Activated CD4-positive, alpha-beta T cell treated with anti-CD3 and anti-CD28 coated beads for 36 hours (primary cell): ENCODE data around the gene MMP11. TPM values are rescaled to one million over a fixed set of nuclear protein-coding genes. Genes with fewer than 3 reads are reported as not detected.
"Not testable (repeated sequence)": the region's sequence is repeated elsewhere in the genome, so short reads cannot be mapped to it uniquely, and the experiment has no call there.

ENCODE experiments used
- ATAC-seq: fragments of 200-7000 bp; cut with Tn5 transposase; one replicate; pipeline ENCODE4 v1.10.0; 2021; ENCODE audit warnings: mild to moderate bottlenecking, moderate library complexity
- CTCF ChIA-PET: fragments of 350-600 bp; sonication (Branson Sonifier 250); formaldehyde crosslinking; loops from one replicate; lab custom pipeline; 2021; ENCODE audit warnings: antibody characterized with exemption; lab: Charles Lee
- POLR2A ChIA-PET: fragments of 350-600 bp; sonication (Branson Sonifier 250); formaldehyde crosslinking; loops from one replicate; lab custom pipeline; 2021; ENCODE audit warnings: antibody characterized with exemption, inconsistent platforms; lab: Charles Lee
- DNase-seq: peaks from one replicate; pipeline ENCODE4 v3.0.0-alpha.2; 2020
- H3K27ac Mint-ChIP-seq: one replicate; pipeline ENCODE4 v1.8.0; 2021; ENCODE audit warnings: mixed read lengths
- H3K27me3 Mint-ChIP-seq: one replicate; pipeline ENCODE4 v1.8.0; 2021; ENCODE audit warnings: mixed read lengths
- H3K36me3 Mint-ChIP-seq: one replicate; pipeline ENCODE4 v1.8.0; 2021; ENCODE audit warnings: low read depth, mixed read lengths
- H3K4me1 Mint-ChIP-seq: one replicate; pipeline ENCODE4 v1.8.0; 2021; ENCODE audit warnings: mixed read lengths
- H3K4me3 Mint-ChIP-seq: one replicate; pipeline ENCODE4 v1.8.0; 2021; ENCODE audit warnings: mild to moderate bottlenecking, moderate library complexity, mixed read lengths
- H3K9me3 Mint-ChIP-seq: one replicate; pipeline ENCODE4 v1.8.0; 2021; ENCODE audit warnings: low read depth, mixed read lengths
- intact Hi-C, 2 experiments: fragments of 100-400 bp; cut with DNase I in 1 of 2; cut with micrococcal nuclease in 1 of 2; formaldehyde crosslinking; loops; one replicate each; pipeline versions ENCODE4 v1.14.2 to v1.15.1; 2022 to 2024; cut with DNase I, micrococcal nuclease
- total RNA-seq, 2 experiments: library from RNA; stranded (reverse); gene quantifications; one replicate each; pipeline ENCODE4 v1.2.3, GENCODE V29; 2021

MMP11 gene, protein sequence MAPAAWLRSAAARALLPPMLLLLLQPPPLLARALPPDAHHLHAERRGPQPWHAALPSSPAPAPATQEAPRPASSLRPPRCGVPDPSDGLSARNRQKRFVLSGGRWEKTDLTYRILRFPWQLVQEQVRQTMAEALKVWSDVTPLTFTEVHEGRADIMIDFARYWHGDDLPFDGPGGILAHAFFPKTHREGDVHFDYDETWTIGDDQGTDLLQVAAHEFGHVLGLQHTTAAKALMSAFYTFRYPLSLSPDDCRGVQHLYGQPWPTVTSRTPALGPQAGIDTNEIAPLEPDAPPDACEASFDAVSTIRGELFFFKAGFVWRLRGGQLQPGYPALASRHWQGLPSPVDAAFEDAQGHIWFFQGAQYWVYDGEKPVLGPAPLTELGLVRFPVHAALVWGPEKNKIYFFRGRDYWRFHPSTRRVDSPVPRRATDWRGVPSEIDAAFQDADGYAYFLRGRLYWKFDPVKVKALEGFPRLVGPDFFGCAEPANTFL
- total RNA-seq: 1 to 10 TPM in 1 of 2 experiments, under 1 TPM in 1; 0.32 to 1.1 TPM

DNA sequence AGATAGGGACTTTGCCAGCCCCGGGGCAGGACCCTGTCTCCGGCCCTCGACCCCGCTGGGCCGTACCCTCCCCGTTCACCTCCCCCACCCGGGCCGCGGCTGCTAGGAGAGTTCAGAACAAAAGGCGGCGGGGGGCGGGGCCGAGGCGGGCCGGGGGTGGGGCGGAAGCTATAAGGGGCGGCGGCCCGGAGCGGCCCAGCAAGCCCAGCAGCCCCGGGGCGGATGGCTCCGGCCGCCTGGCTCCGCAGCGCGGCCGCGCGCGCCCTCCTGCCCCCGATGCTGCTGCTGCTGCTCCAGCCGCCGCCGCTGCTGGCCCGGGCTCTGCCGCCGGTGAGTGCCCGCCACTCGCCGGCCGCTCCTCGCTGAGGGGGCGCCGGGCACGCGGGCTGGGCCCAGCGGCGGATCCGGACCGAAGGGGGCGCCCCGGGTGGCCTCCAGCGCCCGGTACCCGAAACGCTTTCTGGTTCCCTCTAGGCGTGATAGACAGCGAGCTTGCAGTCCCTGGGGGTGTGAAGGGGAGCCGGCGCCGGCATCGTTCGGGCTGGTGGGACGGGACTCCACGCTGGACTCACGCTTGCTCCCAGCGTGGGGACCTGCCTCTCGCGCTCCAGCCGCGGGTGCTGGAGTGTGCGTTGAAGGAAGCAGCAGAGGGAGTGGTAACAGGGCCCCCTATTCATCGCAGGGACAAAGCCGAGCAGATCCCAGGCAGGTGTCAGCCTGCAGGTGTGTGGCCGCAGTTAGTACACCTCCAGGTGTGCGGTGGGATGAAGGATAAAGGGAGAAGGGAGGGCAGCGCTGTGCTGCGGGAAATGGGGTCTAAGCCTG, at the start of gene MMP11:
TSS of gene MMP11 (plus strand) at position 201 of the 825 bp plus-strand sequence. CDS start at position 223, 22 bp downstream.
- Mint-ChIP-seq H3K27ac (no peak within 1 kb of the TSS), H3K36me3 (no peaks in the 10 kb centered on the region), H3K4me3 (peak within 1 kb of the TSS; percentile 53), H3K27me3 (peaks cover 3% of the 10 kb centered on the region), H3K9me3 (no peaks in the 10 kb centered on the region), H3K4me1 (peaks cover 10% of the 10 kb centered on the region)
- ChIA-PET POLR2A (interaction anchor here (0.6 kb wide), 1 partner anchor 14 kb away, joined by 3 read pairs; the partner anchor contains the start of gene SMARCB1), CTCF (interaction anchor here (1.1 kb wide), 1 partner anchor 75 kb away, joined by 3 read pairs; no protein-coding TSS in a partner anchor)
- intact Hi-C loops: loop anchor here in 1 of 2 experiments (1.0 kb wide), 1 partner anchor 14 kb away; no protein-coding TSS in a partner anchor
- peak; percentile 54 for ATAC-seq
- peak; percentile 74 for DNase-seq

DNA sequence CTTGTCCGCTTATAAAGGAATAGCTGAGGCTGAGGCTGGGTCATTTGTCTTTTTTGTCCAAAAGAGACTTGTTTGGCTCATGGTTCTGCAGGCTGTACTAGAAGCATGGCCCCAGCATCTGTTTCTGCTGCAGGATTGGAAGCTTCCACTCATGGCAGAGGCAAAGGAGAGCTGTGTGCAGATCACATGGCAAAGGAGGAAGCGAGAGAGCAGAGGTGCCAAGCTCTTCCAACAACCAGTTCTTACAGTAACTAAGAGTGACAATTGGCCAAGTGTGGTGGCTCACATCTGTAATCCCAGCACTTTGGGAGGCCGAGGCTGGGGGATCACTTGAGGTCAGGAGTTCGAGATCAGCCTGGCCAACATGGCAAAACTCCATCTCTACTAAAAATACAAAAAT, 44.5 kb upstream of the MMP11 start:
- CTCF ChIA-PET: interaction anchor here (1.1 kb wide), 1 partner anchor 122 kb away, joined by 3 read pairs; no protein-coding TSS in a partner anchor
- DNase-seq, H3K4me1 Mint-ChIP-seq, H3K27ac Mint-ChIP-seq, H3K4me3 Mint-ChIP-seq, H3K27me3 Mint-ChIP-seq, H3K9me3 Mint-ChIP-seq, POLR2A ChIA-PET, H3K36me3 Mint-ChIP-seq, intact Hi-C loops, ATAC-seq: not testable (repeated sequence)

DNA sequence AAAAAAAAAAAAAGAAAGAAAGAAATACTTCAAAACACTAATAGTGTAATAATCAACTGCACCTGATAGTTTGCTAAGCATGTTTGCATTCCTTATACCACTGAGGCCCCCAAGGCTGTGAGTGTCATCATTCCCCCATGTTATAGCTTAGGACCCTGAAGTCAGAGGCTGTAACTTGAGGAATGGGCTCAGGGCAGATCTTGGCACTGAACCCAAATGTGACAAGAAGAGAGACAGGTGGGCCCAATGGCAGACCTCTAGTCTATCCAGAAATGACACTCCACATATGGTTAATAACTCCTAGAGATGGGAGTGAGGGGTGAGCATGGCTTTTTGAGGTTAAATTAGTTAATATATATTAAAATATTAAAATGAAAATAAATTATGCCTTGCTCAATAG, 35.0 kb upstream of the MMP11 start:
- H3K4me1 Mint-ChIP-seq: no peaks in the 10 kb centered on the region
- peaks cover 3% of the 10 kb centered on the region for H3K36me3 Mint-ChIP-seq
- intact Hi-C loops: no loop called here
- ChIA-PET CTCF (interaction anchor here (0.7 to 1.4 kb wide), 2 partner anchors 11 to 113 kb away, joined by 3 read pairs; no protein-coding TSS in a partner anchor), POLR2A (no interaction called here)
- no peak overlapping the region for H3K27ac Mint-ChIP-seq
- DNase-seq: no peak
- H3K9me3 Mint-ChIP-seq: no peaks in the 10 kb centered on the region
- no peaks in the 10 kb centered on the region for H3K27me3 Mint-ChIP-seq
- ATAC-seq: no peak
- no peak overlapping the region for H3K4me3 Mint-ChIP-seq

DNA sequence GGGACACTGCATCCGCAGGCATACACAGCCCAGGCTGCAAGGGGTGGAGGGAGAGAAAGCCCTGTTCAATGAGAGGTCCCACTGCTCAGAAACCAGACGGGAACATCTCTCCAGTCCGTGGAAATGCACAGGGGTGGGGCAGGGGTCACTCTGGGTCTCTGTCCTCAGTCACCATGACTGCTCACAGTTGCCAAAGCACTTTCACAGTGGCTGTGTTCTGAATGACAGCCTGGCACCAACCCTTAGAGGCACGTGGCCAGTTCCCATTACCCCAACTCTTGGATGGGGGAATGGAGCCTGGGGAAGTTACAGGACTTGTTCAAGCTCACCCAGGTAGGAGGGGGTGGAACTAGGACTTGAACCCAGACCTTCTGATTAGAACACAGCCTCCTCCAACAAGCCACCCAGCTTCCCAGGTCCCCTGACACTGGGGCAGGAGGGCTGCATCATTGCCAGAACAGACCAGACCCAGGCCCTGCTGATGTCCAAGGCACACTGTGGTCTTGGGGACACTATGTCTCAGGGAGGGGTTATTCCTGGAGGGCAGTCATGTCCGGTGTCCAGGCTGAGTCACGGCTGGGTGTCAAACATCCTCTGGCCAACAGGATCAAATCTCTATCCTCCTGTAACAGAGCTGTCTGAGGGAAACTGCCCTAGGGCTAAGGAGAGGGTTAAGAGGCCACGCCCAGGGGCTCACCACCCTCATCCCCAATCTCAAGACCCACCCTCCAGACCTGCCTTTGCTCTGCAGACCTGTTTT, 30.0 kb upstream of the MMP11 start:
- CTCF ChIA-PET: interaction anchor here (0.6 kb wide), 1 partner anchor 32 kb away, joined by 3 read pairs; no protein-coding TSS in a partner anchor
- Mint-ChIP-seq H3K27me3 (no peaks in the 10 kb centered on the region), H3K4me3 (no peak overlapping the region), H3K4me1 (no peaks in the 10 kb centered on the region), H3K27ac (no peak overlapping the region), H3K36me3 (peaks cover 28% of the 10 kb centered on the region), H3K9me3 (no peaks in the 10 kb centered on the region)
- DNase-seq (no peak), ATAC-seq (no peak)
- intact Hi-C loops: no loop called here
- POLR2A ChIA-PET: interaction anchor here (0.6 kb wide), 1 partner anchor 24 kb away, joined by 3 read pairs; no protein-coding TSS in a partner anchor

DNA sequence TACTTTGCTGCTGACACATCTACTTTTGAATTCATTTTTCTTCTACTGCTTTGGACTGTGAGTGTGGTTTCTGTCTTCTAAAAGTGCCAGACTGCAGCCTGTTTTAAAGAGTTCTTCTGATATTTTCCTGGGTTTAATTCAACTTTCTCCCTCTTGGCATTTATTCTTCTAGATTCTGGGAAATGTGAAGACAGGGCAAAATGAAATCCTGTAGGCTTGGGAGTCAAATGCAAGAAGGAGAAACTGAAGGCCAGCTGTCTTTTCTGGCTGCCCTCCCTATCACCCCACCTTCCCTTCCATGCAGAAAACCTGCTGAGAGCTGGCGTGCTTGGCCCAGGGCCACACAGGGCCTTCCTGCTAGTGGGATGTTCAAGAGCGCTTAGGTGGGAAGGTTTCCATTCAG, 29.3 kb upstream of the MMP11 start:
- ATAC-seq: no peak
- no peak for DNase-seq
- intact Hi-C loops: no loop called here
- Mint-ChIP-seq H3K27me3 (no peaks in the 10 kb centered on the region), H3K4me3 (no peak overlapping the region), H3K27ac (no peak overlapping the region), H3K4me1 (no peaks in the 10 kb centered on the region), H3K36me3 (peaks cover 28% of the 10 kb centered on the region), H3K9me3 (no peaks in the 10 kb centered on the region)
- POLR2A ChIA-PET: no interaction called here
- CTCF ChIA-PET: interaction anchor here (0.6 kb wide), 1 partner anchor 32 kb away, joined by 3 read pairs; no protein-coding TSS in a partner anchor

DNA sequence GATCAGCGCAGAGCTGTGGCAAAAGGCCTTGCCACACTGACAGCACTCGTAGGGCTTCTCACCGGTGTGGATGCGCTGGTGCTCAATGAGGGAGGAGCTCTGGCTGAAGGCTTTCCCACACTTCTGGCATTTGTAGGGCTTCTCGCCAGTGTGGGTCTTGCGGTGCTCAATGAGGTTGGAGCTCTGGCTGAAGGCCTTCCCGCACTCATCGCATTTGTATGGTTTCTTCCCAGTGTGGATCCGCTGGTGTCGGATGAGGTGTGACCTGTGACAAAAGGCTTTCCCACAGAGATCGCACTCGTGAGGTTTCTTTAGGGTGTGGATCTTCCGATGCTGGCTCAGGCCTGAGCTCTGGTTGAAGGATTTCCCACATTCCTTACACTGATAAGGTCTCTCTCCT, 28.6 kb upstream of the MMP11 start:
- ChIA-PET POLR2A (no interaction called here), CTCF (no interaction called here)
- Mint-ChIP-seq H3K4me1 (no peaks in the 10 kb centered on the region), H3K36me3 (peaks cover 28% of the 10 kb centered on the region), H3K9me3 (no peaks in the 10 kb centered on the region), H3K4me3 (no peak overlapping the region), H3K27me3 (no peaks in the 10 kb centered on the region), H3K27ac (no peak overlapping the region)
- ATAC-seq: no peak
- no peak for DNase-seq
- intact Hi-C loops: no loop called here

DNA sequence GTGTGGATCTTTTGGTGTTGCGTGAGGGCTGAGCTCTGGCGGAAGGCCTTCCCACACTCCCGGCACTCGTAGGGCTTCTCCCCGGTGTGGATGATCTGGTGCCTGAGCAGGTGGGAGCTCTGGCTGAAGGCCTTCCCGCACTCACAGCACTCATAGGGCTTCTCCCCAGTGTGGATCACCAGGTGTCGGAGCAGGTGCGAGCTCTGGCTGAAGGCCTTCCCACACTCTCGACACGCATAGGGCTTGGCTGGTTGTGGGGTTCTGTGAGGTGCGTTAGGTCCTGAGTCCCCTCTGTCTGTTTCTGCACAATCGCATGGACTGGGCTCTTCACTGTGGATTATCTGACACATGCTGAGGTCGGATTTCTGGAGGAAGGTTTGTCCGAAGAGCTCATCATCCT, 28.2 kb upstream of the MMP11 start:
- POLR2A ChIA-PET: no interaction called here
- no peak for ATAC-seq
- Mint-ChIP-seq H3K4me1 (no peaks in the 10 kb centered on the region), H3K9me3 (no peaks in the 10 kb centered on the region), H3K27me3 (no peaks in the 10 kb centered on the region), H3K27ac (no peak overlapping the region), H3K36me3 (peaks cover 28% of the 10 kb centered on the region), H3K4me3 (no peak overlapping the region)
- intact Hi-C loops: no loop called here
- CTCF ChIA-PET: no interaction called here
- DNase-seq: no peak

DNA sequence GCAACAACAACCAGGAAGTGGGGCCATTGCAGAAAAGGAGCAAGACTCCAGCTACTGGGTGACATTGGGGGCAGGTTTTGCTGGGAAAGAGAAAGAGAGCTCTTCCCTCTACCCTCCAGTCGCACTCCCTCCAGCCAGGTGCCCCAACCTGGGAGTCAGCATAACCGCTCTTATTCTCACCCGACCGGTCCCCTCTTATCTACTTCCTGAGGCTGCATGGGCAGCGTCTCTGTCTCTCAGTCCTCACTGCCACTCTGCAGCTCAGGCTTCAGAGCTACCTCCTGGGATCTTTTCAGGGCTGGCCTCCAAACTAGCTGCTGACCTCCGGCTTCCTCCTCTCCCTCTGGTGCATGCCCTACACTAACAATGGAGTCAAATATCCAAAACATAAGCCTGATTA, 26.9 kb upstream of the MMP11 start:
- Mint-ChIP-seq H3K27ac (no peak overlapping the region), H3K27me3 (peaks cover 2% of the 10 kb centered on the region), H3K4me3 (no peak overlapping the region), H3K36me3 (peaks cover 28% of the 10 kb centered on the region), H3K9me3 (no peaks in the 10 kb centered on the region), H3K4me1 (peaks cover 11% of the 10 kb centered on the region)
- ATAC-seq: no peak
- CTCF ChIA-PET: no interaction called here
- intact Hi-C loops: no loop called here
- POLR2A ChIA-PET: no interaction called here
- DNase-seq: no peak

DNA sequence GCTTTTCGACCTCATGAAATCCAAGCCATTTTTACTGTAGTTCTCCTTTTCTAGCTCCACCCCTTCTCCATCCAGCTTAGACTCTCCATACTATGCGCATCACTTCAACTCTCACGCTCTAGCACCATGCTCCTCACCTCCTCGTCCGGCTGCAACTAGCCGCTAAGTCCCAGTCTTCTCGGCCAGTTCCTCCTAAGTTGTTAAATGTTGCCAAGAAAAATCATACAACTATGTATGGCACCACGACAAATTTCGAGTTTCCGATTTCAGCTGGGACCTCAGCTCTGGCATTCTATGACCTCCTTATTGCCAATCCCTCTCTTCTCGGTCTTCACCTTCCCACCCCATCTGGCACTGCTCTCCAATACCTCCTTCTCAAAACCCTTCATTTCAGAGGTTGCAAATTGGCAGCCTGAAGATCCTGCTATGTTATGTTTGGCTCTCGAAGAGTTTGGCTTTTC, 22.8 kb upstream of the MMP11 start:
- H3K4me1 Mint-ChIP-seq: peaks cover 11% of the 10 kb centered on the region
- H3K27ac Mint-ChIP-seq: no peak overlapping the region
- POLR2A ChIA-PET: interaction anchor here (0.6 kb wide), 1 partner anchor 29 kb away, joined by 4 read pairs; no protein-coding TSS in a partner anchor
- CTCF ChIA-PET: no interaction called here
- peaks cover 2% of the 10 kb centered on the region for H3K27me3 Mint-ChIP-seq
- peaks cover 9% of the 10 kb centered on the region for H3K36me3 Mint-ChIP-seq
- no peak for DNase-seq
- intact Hi-C loops: loop anchor here (2.0 to 5.0 kb wide), 4 partner anchors 15 to 208 kb away; no protein-coding TSS in a partner anchor
- peak overlapping the region; percentile 77 for H3K4me3 Mint-ChIP-seq
- ATAC-seq: no peak
- H3K9me3 Mint-ChIP-seq: no peaks in the 10 kb centered on the region

DNA sequence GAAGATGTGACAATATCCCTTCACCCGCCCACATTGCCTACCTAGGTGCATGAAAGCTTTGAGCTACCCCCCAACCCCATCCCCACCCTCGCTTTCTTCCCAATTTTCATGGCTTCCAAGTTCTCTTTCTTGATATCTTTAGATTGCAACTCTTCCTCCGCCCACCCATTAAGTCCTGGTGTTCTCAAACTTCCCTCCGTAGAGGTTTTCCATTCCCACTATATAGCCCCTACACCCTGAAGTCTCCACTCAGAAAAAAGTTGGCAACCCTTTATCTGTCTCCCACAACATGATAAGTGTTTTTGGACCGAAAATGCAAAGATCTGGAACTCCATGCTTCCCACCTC, 22.3 kb upstream of the MMP11 start:
- ATAC-seq (no peak), DNase-seq (no peak)
- Mint-ChIP-seq H3K9me3 (no peaks in the 10 kb centered on the region), H3K4me3 (peak overlapping the region; percentile 77), H3K4me1 (peaks cover 11% of the 10 kb centered on the region), H3K36me3 (peaks cover 5% of the 10 kb centered on the region), H3K27me3 (peaks cover 2% of the 10 kb centered on the region), H3K27ac (peak overlapping the region; percentile 56)
- intact Hi-C loops: loop anchor here (2.0 to 5.0 kb wide), 4 partner anchors 14 to 208 kb away; no protein-coding TSS in a partner anchor
- CTCF ChIA-PET: no interaction called here
- POLR2A ChIA-PET: interaction anchor here (0.7 to 1.2 kb wide), 3 partner anchors 36 to 144 kb away, joined by 3 to 4 read pairs (median 3); partner anchors contain the start of genes MIF and SLC2A11
